Esophagus muscularis mucosa (tissue), 3 donors: Measurements from ENCODE around the gene RFX6.

Experiments used
- EP300 ChIP-seq: sonication (generic); formaldehyde crosslinking; IDR thresholded peaks from one replicate; pipeline ENCODE4 v1.6.1; 2017; ENCODE audit warnings: antibody characterized with exemption
- POLR2A ChIP-seq: fragments of 450-650 bp; IDR thresholded peaks from one replicate; pipeline ENCODE4 v1.6.1; 2017; ENCODE audit warnings: antibody characterized with exemption, moderate library complexity, mild to moderate bottlenecking, low read depth
- POLR2AphosphoS5 ChIP-seq, 2 donors: sonication (generic); formaldehyde crosslinking; IDR thresholded peaks; one replicate each; pipeline ENCODE4 v1.6.1; 2017; ENCODE audit warnings: antibody characterized with exemption in 2 of 2

- no peak for TF ChIP-seq EP300
- TF ChIP-seq POLR2AphosphoS5 (IDR thresholded peaks at IDR 0.05) = no peak
- TF ChIP-seq POLR2A = no peak
These were observed 18.9 kb downstream of the RFX6 start for GRCh38 chr6:116895935-116896334.
